Right lobe of liver (tissue), 6 donors: ENCODE data around the gene PHETA2. TPM values are rescaled to one million over a fixed set of nuclear protein-coding genes. Genes with fewer than 3 reads are reported as not detected.

Experiments used
- ATAC-seq, 4 donors: fragments of 200-7000 bp; cut with Tn5 transposase; one replicate each; pipeline ENCODE4 v1.9.1; 2020; ENCODE audit warnings: mild to moderate bottlenecking in 4 of 4, moderate library complexity in 4 of 4
- DNase-seq, 3 donors: peaks; one replicate each; pipeline ENCODE4 v3.0.0-alpha.2; 2020
- H3K27ac ChIP-seq, 3 donors: fragments of 200-600 bp; one replicate each; pipeline ENCODE4 v1.8.0; 2022
- H3K27me3 ChIP-seq, 2 donors: fragments of 200-600 bp; one replicate each; pipeline ENCODE4 v1.8.0; 2022
- H3K36me3 ChIP-seq, 4 donors: fragments of 200-600 bp; sonication (generic) in 1 of 4; one replicate each; pipeline versions ENCODE4 v1.5.1 to v1.8.0; 2017 to 2022; ENCODE audit warnings: control low read depth in 1 of 4
- H3K4me1 ChIP-seq, 4 donors: fragments of 200-600 bp; sonication (generic) in 1 of 4; one replicate each; pipeline versions ENCODE4 v1.5.1 to v1.8.0; 2017 to 2022; ENCODE audit warnings: control low read depth in 1 of 4
- H3K4me3 ChIP-seq, 3 donors: fragments of 200-600 bp; one replicate each; pipeline ENCODE4 v1.8.0; 2022
- H3K9me3 ChIP-seq, 4 donors: fragments of 200-600 bp; sonication (generic) in 1 of 4; one replicate each; pipeline versions ENCODE4 v1.5.1 to v1.8.0; 2017 to 2022; ENCODE audit warnings: control low read depth in 1 of 4
- CTCF ChIP-seq, 4 donors: fragments of 200-600 bp in 3 of 4; fragments of 450-650 bp in 1 of 4; IDR thresholded peaks; one replicate each; pipeline versions ENCODE4 v1.5.1 to v1.8.0; 2016 to 2022; ENCODE audit warnings: antibody characterized with exemption in 4 of 4, mild to moderate bottlenecking in 2 of 4
- POLR2A ChIP-seq: fragments of 450-650 bp; IDR thresholded peaks from one replicate; pipeline ENCODE4 v1.6.1; 2017; ENCODE audit warnings: antibody characterized with exemption, mild to moderate bottlenecking
- WGBS: methylation state at CpG from one replicate; pipeline ENCODE4 v1.1.6; 2018; ENCODE audit warnings: low coverage, low lambda C conversion rate; ENCODE audit not compliant: insufficient coverage; ENCODE audit errors: missing lambda C conversion rate; 5-methylcytosine and 5-hydroxymethylcytosine counted together
- intact Hi-C, 2 donors: fragments of 100-400 bp; cut with DNase I; formaldehyde crosslinking; loops; one replicate each; pipeline versions ENCODE4 v1.11.2 to v1.14.1; 2022
- total RNA-seq, 6 experiments: library from RNA; depleted of rRNA in 2 of 6; stranded (reverse); fragments of >200 nt in 2 of 6; fragmentation: NEBNext Ultra II Directional in 3 of 6; extraction: Animal tissue kit (Norgen Biotek cat#: 25700) in 3 of 6; gene quantifications; one replicate each; pipeline versions ENCODE4 v1.1.0 to v1.2.4, GENCODE V29; 2016 to 2023
- donor health status: DM: no; HTN: yes; CAD: no.
- donor health status: DM: no; HTN: no; CAD: no.
- donor health status: DM: no; HTN: no; CAD: no.
- donor health status: DM: no; HTN: yes; CAD: no.
- donor health status: DM: no; HTN: yes; CAD: no.

The PHETA2 gene
- total RNA-seq, 6 experiments from 2014 or later, result 0.51 to 1.4 (median 0.97) TPM

DNA sequence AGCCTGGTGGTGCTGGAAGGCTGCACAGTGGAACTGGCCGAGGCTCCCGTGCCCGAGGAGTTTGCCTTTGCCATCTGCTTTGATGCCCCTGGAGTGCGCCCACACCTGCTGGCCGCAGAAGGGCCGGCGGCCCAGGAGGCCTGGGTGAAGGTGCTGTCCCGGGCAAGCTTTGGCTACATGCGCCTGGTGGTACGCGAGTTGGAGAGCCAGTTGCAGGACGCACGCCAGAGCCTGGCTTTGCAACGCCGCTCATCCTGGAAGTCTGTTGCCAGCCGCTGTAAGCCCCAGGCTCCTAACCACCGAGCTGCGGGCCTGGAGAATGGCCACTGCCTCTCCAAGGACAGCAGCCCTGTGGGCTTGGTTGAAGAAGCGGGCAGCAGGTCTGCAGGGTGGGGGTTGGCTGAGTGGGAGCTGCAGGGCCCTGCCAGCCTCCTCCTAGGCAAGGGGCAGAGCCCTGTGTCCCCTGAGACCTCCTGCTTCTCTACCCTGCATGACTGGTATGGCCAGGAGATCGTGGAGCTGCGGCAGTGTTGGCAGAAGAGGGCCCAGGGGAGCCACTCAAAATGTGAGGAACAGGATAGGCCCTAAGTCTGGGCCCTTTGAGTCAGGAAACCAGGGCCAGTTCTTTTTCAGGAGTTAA is 3.6 kb downstream of the PHETA2 start:
- no peak for TF ChIP-seq CTCF (IDR thresholded peaks at IDR 0.05)
- no peak for TF ChIP-seq POLR2A
- no peaks in the 10 kb centered on the region for H3K27me3 ChIP-seq
- peaks cover 0 to 4% (median 1%) of the 10 kb centered on the region in 4 donors for H3K36me3 ChIP-seq
- ATAC-seq (no peak), DNase-seq (peak in 1 of 3 donors; percentile 52)
- no peak overlapping the region for H3K27ac ChIP-seq
- H3K4me3 ChIP-seq, result no peak overlapping the region
- H3K9me3 ChIP-seq, result no peaks in the 10 kb centered on the region
- H3K4me1 ChIP-seq, result peaks cover 0 to 18% (median 6%) of the 10 kb centered on the region in 4 donors
- no CpG with 5 or more reads among the region's 21 CpGs for WGBS
- intact Hi-C loops, result no loop called here

DNA sequence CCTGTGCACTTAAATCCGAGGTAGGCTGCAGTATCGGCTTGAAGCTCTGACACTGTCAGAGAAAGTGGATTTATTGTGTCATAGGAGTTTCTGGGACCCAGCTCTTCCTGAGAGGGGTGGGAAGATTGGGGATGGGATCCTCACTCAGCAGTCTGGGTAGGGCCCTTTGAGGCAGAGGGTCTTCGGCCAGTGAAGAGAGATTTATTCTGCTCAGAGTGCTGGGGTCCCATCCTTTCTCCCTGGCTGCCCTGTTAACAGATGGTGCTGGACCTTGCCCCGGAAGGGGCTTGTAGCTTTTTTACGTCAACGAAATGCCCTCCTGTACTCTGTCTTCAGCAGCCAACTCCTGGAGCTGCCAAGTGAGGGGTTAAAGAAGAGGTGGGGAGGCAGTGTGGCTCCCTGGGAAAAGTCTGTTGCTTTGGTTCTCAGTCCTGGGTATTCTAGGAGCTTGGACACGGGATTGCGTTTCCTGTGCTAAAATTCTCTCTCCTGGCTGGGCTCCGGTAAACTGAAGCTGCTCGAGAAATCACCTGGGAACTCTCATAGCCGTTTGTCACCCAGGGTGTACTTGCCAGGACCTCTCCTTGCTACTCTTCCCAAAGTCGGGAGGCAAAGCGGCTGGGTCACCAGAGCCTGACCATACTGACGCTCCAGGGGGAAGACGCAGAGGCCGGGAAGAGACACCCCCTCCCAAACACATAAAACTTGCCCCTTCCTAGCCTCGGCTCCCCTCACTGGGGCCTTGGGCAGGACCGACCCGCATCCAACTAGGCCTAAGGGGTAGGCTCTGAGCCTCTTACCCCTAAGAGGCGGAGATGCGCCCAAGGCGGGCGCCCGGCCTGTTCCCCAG is 4.6 kb downstream of the PHETA2 start:
- peak; percentile 0 to 7 (median 1) for ATAC-seq
- no peaks in the 10 kb centered on the region for H3K27me3 ChIP-seq
- TF ChIP-seq POLR2A, result no peak
- TF ChIP-seq CTCF (IDR thresholded peaks at IDR 0.05), result no peak
- intact Hi-C loops, result no loop called here
- peak in 2 of 3 donors; percentile 51 to 55 for DNase-seq
- H3K27ac ChIP-seq, result peak overlapping the region; percentile 93 to 98 (median 96)
- H3K4me3 ChIP-seq, result peak overlapping the region; percentile 59 to 75 (median 74)
- 49% methylated on average over 7 of the region's 24 CpGs for whole genome bisulfite sequencing
- H3K36me3 ChIP-seq, result peaks cover 0 to 9% (median 5%) of the 10 kb centered on the region in 4 donors
- peaks cover 0 to 18% (median 6%) of the 10 kb centered on the region in 4 donors for H3K4me1 ChIP-seq
- H3K9me3 ChIP-seq, result no peaks in the 10 kb centered on the region

- Histone ChIP-seq H3K27me3 (no peaks in the 10 kb centered on the region), H3K9me3 (no peaks in the 10 kb centered on the region), H3K36me3 (peaks cover 0 to 13% (median 7%) of the 10 kb centered on the region in 4 donors), H3K4me1 (peaks cover 0 to 14% (median 6%) of the 10 kb centered on the region in 4 donors), H3K4me3 (peak within 1 kb of the TSS; percentile 59 to 75 (median 74)), H3K27ac (peak within 1 kb of the TSS; percentile 93 to 98 (median 96))
- under 1% methylated on average over 23 of the region's 71 CpGs for WGBS
- intact Hi-C loops, result no loop called here
- TF ChIP-seq POLR2A, result peak; percentile 84
- no peak for TF ChIP-seq CTCF (IDR thresholded peaks at IDR 0.05)
- ATAC-seq (peak; percentile 92 to 94 (median 93)), DNase-seq (peak; percentile 100)
Measured at GRCh38 chr22:42079319-42080251, 5.5 kb downstream of the PHETA2 start, which contains the start of gene SMDT1. Gene SMDT1, plus strand, starts transcription at chr22:42079700. Its CDS starts 69 bp downstream, at chr22:42079769.

DNA sequence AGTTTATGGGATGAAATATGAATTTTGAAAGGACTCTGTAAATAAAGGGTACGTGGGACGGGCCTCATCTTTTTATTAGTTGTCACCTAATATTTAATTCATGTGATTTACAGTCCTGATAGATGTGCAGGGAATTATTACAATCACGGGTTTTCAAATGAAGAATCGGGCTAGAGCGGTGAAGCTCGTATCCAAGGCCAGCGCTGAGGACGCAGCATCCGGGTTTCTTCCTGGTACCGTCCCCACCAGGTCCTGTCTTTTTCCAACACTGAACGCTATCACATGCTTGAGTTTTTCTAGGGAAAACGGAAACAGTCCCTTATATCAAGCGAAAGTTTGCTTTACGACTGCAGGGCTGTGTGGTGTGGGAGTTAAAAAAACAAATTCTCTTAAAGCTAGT is 6.2 kb downstream of the PHETA2 start:
- under 1% methylated on average over 14 of the region's 14 CpGs for WGBS
- Histone ChIP-seq H3K4me1 (peaks cover 0 to 14% (median 6%) of the 10 kb centered on the region in 4 donors), H3K9me3 (no peaks in the 10 kb centered on the region), H3K36me3 (peaks cover 0 to 20% (median 8%) of the 10 kb centered on the region in 4 donors), H3K4me3 (peak overlapping the region; percentile 59 to 75 (median 74)), H3K27me3 (no peaks in the 10 kb centered on the region), H3K27ac (peak overlapping the region; percentile 93 to 98 (median 96))
- ATAC-seq (peak in 2 of 4 donors; percentile 17 to 18), DNase-seq (peak in 1 of 3 donors; percentile 48)
- TF ChIP-seq CTCF (IDR thresholded peaks at IDR 0.05), result no peak
- intact Hi-C loops, result no loop called here
